Naive B cell (primary cell): ENCODE results near the gene TLE1. TPM values are rescaled to one million over a fixed set of nuclear protein-coding genes. Genes with fewer than 3 reads are reported as not detected.

Experiments used
- ATAC-seq, 2 donors: fragments of 150-1000 bp; cut with Tn5 transposase; 2 replicates each; pipeline ENCODE4 v1.10.0; 2021; ENCODE audit warnings: low read depth in 2 of 2, mild to moderate bottlenecking in 2 of 2, moderate library complexity in 2 of 2
- DNase-seq: peaks from one replicate; pipeline ENCODE4 v3.0.0; 2022
- H3K27ac Mint-ChIP-seq, 6 donors: one replicate each; pipeline ENCODE4 v1.8.0; 2020 to 2022; ENCODE audit warnings: mild to moderate bottlenecking in 6 of 6, mixed read lengths in 6 of 6, moderate library complexity in 5 of 6, inconsistent platforms in 2 of 6
- H3K27me3 Mint-ChIP-seq, 3 donors: one replicate each; pipeline ENCODE4 v1.8.0; 2021 to 2022; ENCODE audit warnings: mixed read lengths in 3 of 3, mild to moderate bottlenecking in 1 of 3
- H3K36me3 Mint-ChIP-seq, 2 donors: one replicate each; pipeline ENCODE4 v1.8.0; 2020 to 2022; ENCODE audit warnings: mixed read lengths in 2 of 2, inconsistent platforms in 1 of 2, mild to moderate bottlenecking in 1 of 2
- H3K4me1 Mint-ChIP-seq, 3 donors: one replicate each; pipeline ENCODE4 v1.8.0; 2020 to 2022; ENCODE audit warnings: mixed read lengths in 3 of 3, inconsistent platforms in 1 of 3, mild to moderate bottlenecking in 1 of 3, moderate library complexity in 1 of 3
- H3K4me3 Mint-ChIP-seq, 8 donors: one replicate each; pipeline ENCODE4 v1.8.0; 2020 to 2022; ENCODE audit warnings: mild to moderate bottlenecking in 8 of 8, mixed read lengths in 8 of 8, moderate library complexity in 8 of 8, inconsistent platforms in 2 of 8
- H3K9me3 Mint-ChIP-seq, 7 donors: one replicate each; pipeline ENCODE4 v1.8.0; 2020 to 2022; ENCODE audit warnings: mixed read lengths in 7 of 7, mild to moderate bottlenecking in 5 of 7, inconsistent platforms in 2 of 7, moderate library complexity in 1 of 7
- polyA plus RNA-seq, 6 donors: library from polyadenylated mRNA; unstranded; fragments of 300-500 nt; fragmentation: Illumina TruSeq; gene quantifications; one replicate each; pipeline ENCODE4 v1.2.3, GENCODE V29; 2021; ENCODE audit warnings: low read depth in 6 of 6

TLE1 gene
- polyA plus RNA-seq, 6 donors from 2014 or later = 86.2 to 241 (median 152) TPM

- Mint-ChIP-seq H3K9me3 (no peaks in the 10 kb centered on the region), H3K4me3 (no peak overlapping the region), H3K4me1 (peaks cover 0 to 11% (median 5%) of the 10 kb centered on the region in 3 donors), H3K36me3 (peaks cover 4 to 9% of the 10 kb centered on the region in 2 donors), H3K27me3 (peaks cover 0 to 13% (median 7%) of the 10 kb centered on the region in 3 donors), H3K27ac (peak overlapping the region in 1 of 6 donors; percentile 37)
- DNase-seq = no peak
- ATAC-seq = no peak
Measured at GRCh38 chr9:81563739-81564138, 125.6 kb downstream of the TLE1 start.

GRCh38 chr9:81563020-81563407, 126.3 kb downstream of the TLE1 start:
- ATAC-seq (no peak), DNase-seq (no peak)
- Mint-ChIP-seq H3K36me3 (peaks cover 4 to 9% of the 10 kb centered on the region in 2 donors), H3K4me1 (peaks cover 0 to 11% (median 5%) of the 10 kb centered on the region in 3 donors), H3K4me3 (no peak overlapping the region), H3K9me3 (no peaks in the 10 kb centered on the region), H3K27ac (peak overlapping the region in 1 of 6 donors; percentile 23), H3K27me3 (peaks cover 0 to 13% (median 7%) of the 10 kb centered on the region in 3 donors)

- H3K9me3 Mint-ChIP-seq = no peaks in the 10 kb centered on the region
- peak overlapping the region in 1 of 8 donors; percentile 12 for H3K4me3 Mint-ChIP-seq
- H3K27ac Mint-ChIP-seq = peak overlapping the region in 1 of 6 donors; percentile 18
- H3K4me1 Mint-ChIP-seq = peaks cover 0 to 11% (median 5%) of the 10 kb centered on the region in 3 donors
- ATAC-seq = no peak
- peaks cover 4 to 9% of the 10 kb centered on the region in 2 donors for H3K36me3 Mint-ChIP-seq
- peaks cover 0 to 13% (median 7%) of the 10 kb centered on the region in 3 donors for H3K27me3 Mint-ChIP-seq
- no peak for DNase-seq
Measured at GRCh38 chr9:81562231-81563019, 126.9 kb downstream of the TLE1 start.

- Mint-ChIP-seq H3K36me3 (peaks cover 4 to 9% of the 10 kb centered on the region in 2 donors), H3K27ac (peak overlapping the region in 1 of 6 donors; percentile 69), H3K4me3 (peak overlapping the region in 4 of 8 donors; percentile 24 to 86 (median 50)), H3K27me3 (peaks cover 0 to 13% (median 7%) of the 10 kb centered on the region in 3 donors), H3K9me3 (no peaks in the 10 kb centered on the region), H3K4me1 (peaks cover 0 to 11% (median 5%) of the 10 kb centered on the region in 3 donors)
- no peak for DNase-seq
- ATAC-seq = peak; percentile 25 to 61
Measured at GRCh38 chr9:81560851-81561732, 128.3 kb downstream of the TLE1 start.

GRCh38 chr9:81559709-81560108, 129.6 kb downstream of the TLE1 start:
- peaks cover 0 to 7% (median 7%) of the 10 kb centered on the region in 3 donors for H3K27me3 Mint-ChIP-seq
- H3K9me3 Mint-ChIP-seq = no peaks in the 10 kb centered on the region
- ATAC-seq = no peak
- peaks cover 0 to 11% (median 5%) of the 10 kb centered on the region in 3 donors for H3K4me1 Mint-ChIP-seq
- H3K36me3 Mint-ChIP-seq = peaks cover 4 to 7% of the 10 kb centered on the region in 2 donors
- DNase-seq = no peak
- no peak overlapping the region for H3K4me3 Mint-ChIP-seq
- no peak overlapping the region for H3K27ac Mint-ChIP-seq

GRCh38 chr9:81559197-81559596, 130.2 kb downstream of the TLE1 start:
- H3K4me1 Mint-ChIP-seq = peaks cover 0 to 11% (median 5%) of the 10 kb centered on the region in 3 donors
- no peaks in the 10 kb centered on the region for H3K9me3 Mint-ChIP-seq
- ATAC-seq (no peak), DNase-seq (no peak)
- peaks cover 2 to 4% of the 10 kb centered on the region in 2 donors for H3K36me3 Mint-ChIP-seq
- peaks cover 0 to 7% (median 2%) of the 10 kb centered on the region in 3 donors for H3K27me3 Mint-ChIP-seq
- peak overlapping the region in 1 of 6 donors; percentile 7 for H3K27ac Mint-ChIP-seq
- H3K4me3 Mint-ChIP-seq = no peak overlapping the region

GRCh38 chr9:81558091-81558830, 131.1 kb downstream of the TLE1 start:
- Mint-ChIP-seq H3K27ac (no peak overlapping the region), H3K4me1 (peaks cover 0 to 11% (median 5%) of the 10 kb centered on the region in 3 donors)
- ATAC-seq = no peak

GRCh38 chr9:81557452-81558090, 131.8 kb downstream of the TLE1 start:
- Mint-ChIP-seq H3K27ac (no peak overlapping the region), H3K36me3 (peaks cover 0 to 4% of the 10 kb centered on the region in 2 donors), H3K27me3 (peaks cover 0 to 7% (median 0%) of the 10 kb centered on the region in 3 donors), H3K4me1 (peaks cover 0 to 11% (median 5%) of the 10 kb centered on the region in 3 donors), H3K4me3 (no peak overlapping the region), H3K9me3 (no peaks in the 10 kb centered on the region)
- no peak for ATAC-seq
- DNase-seq = no peak

More at GRCh38 chr9:81558091-81558830, 131.1 kb downstream of the TLE1 start:
- no peak for DNase-seq
- H3K36me3 Mint-ChIP-seq = peaks cover 0 to 4% of the 10 kb centered on the region in 2 donors
- no peak overlapping the region for H3K4me3 Mint-ChIP-seq
- peaks cover 0 to 7% (median 0%) of the 10 kb centered on the region in 3 donors for H3K27me3 Mint-ChIP-seq
- H3K9me3 Mint-ChIP-seq = no peaks in the 10 kb centered on the region

- ATAC-seq = no peak
- no peaks in the 10 kb centered on the region for H3K9me3 Mint-ChIP-seq
- no peak overlapping the region for H3K4me3 Mint-ChIP-seq
- H3K27me3 Mint-ChIP-seq = peaks cover 0 to 7% (median 0%) of the 10 kb centered on the region in 3 donors
- peaks cover 0 to 11% (median 5%) of the 10 kb centered on the region in 3 donors for H3K4me1 Mint-ChIP-seq
- no peak for DNase-seq
- peaks cover 0 to 4% of the 10 kb centered on the region in 2 donors for H3K36me3 Mint-ChIP-seq
- no peak overlapping the region for H3K27ac Mint-ChIP-seq
Measured at GRCh38 chr9:81556923-81557322, 132.4 kb downstream of the TLE1 start.

- peaks cover 4 to 10% (median 9%) of the 10 kb centered on the region in 3 donors for H3K27me3 Mint-ChIP-seq
Measured at GRCh38 chr9:81552581-81552991, 136.8 kb downstream of the TLE1 start.

GRCh38 chr9:81550207-81550583, 139.2 kb downstream of the TLE1 start:
- ATAC-seq = no peak
- DNase-seq = no peak

More at GRCh38 chr9:81552581-81552991, 136.8 kb downstream of the TLE1 start:
- Mint-ChIP-seq H3K27ac (no peak overlapping the region), H3K36me3 (no peaks in the 10 kb centered on the region), H3K4me3 (no peak overlapping the region), H3K4me1 (peaks cover 0 to 3% (median 0%) of the 10 kb centered on the region in 3 donors), H3K9me3 (no peaks in the 10 kb centered on the region)
- DNase-seq = no peak
- no peak for ATAC-seq

GRCh38 chr9:81549500-81550206, 139.7 kb downstream of the TLE1 start:
- Mint-ChIP-seq H3K27ac (no peak overlapping the region), H3K9me3 (no peaks in the 10 kb centered on the region), H3K27me3 (peaks cover 7 to 17% (median 10%) of the 10 kb centered on the region in 3 donors), H3K4me3 (no peak overlapping the region), H3K36me3 (no peaks in the 10 kb centered on the region), H3K4me1 (peaks cover 0 to 3% (median 0%) of the 10 kb centered on the region in 3 donors)
- ATAC-seq = no peak
- no peak for DNase-seq

More at GRCh38 chr9:81550207-81550583, 139.2 kb downstream of the TLE1 start:
- Mint-ChIP-seq H3K27ac (no peak overlapping the region), H3K27me3 (peaks cover 7 to 17% (median 10%) of the 10 kb centered on the region in 3 donors), H3K4me3 (no peak overlapping the region), H3K36me3 (no peaks in the 10 kb centered on the region), H3K4me1 (peaks cover 0 to 3% (median 0%) of the 10 kb centered on the region in 3 donors), H3K9me3 (no peaks in the 10 kb centered on the region)
